Ishikawa (cell line): ENCODE measurements around the gene AKT1.

ENCODE experiments used
- CEBPB ChIP-seq: IDR thresholded peaks from 2 replicates; pipeline ENCODE4 v1.6.1; 2012
- CREB1 ChIP-seq: IDR thresholded peaks from 2 replicates; pipeline ENCODE4 v1.6.1; 2012; ENCODE audit warnings: low read depth
- EGR1 ChIP-seq: IDR thresholded peaks from 2 replicates; pipeline ENCODE4 v1.6.1; 2012
- EP300 ChIP-seq: IDR thresholded peaks from 2 replicates; pipeline ENCODE4 v1.6.1; 2012; ENCODE audit warnings: borderline replicate concordance
- MAX ChIP-seq: IDR thresholded peaks from 2 replicates; pipeline ENCODE4 v1.6.1; 2012
- RAD21 ChIP-seq: IDR thresholded peaks from 2 replicates; pipeline ENCODE4 v1.6.1; 2012; ENCODE audit warnings: low read depth
- REST ChIP-seq: IDR thresholded peaks from 2 replicates; pipeline ENCODE4 v1.6.1; 2012; ENCODE audit warnings: low read depth, mild to moderate bottlenecking
- TAF1 ChIP-seq: IDR thresholded peaks from 2 replicates; pipeline ENCODE4 v1.6.1; 2012; ENCODE audit warnings: low read depth, mild to moderate bottlenecking
- USF1 ChIP-seq: IDR thresholded peaks from 2 replicates; pipeline ENCODE4 v1.6.1; 2012

- TF ChIP-seq EP300 (no peak), RAD21 (no peak), CREB1 (no peak), TAF1 (no peak), EGR1 (no peak), REST (no peak), CEBPB (no peak), MAX (no peak), USF1 (no peak)
These were observed 24.7 kb downstream of the AKT1 start for GRCh38 chr14:104770851-104771272.
